SK-N-SH treated with all-trans-retinoic acid at 6 μM for 48 hours (cell line): ENCODE data around the gene GMPPB.

Experiments
- ATAC-seq: fragments of 200-7000 bp; cut with Tn5 transposase; 3 replicates; pipeline ENCODE4 v1.9.1; 2020; ENCODE audit warnings: mild to moderate bottlenecking, moderate library complexity
- BACH2 ChIP-seq: fragments of 250-450 bp; sonication (Bioruptor Pico); IDR thresholded peaks from 2 replicates; pipeline ENCODE4 v1.9.0; 2021; ENCODE audit warnings: mild to moderate bottlenecking, borderline replicate concordance
- CSDC2 ChIP-seq: fragments of 250-450 bp; sonication (Bioruptor Pico); IDR thresholded peaks from 2 replicates; pipeline ENCODE4 v1.5.0; 2020; ENCODE audit warnings: mild to moderate bottlenecking, moderate library complexity
- ESRRG ChIP-seq: fragments of 250-450 bp; sonication (Bioruptor Pico); IDR thresholded peaks from 2 replicates; pipeline ENCODE4 v1.6.1; 2021; ENCODE audit warnings: mild to moderate bottlenecking
- GLIS3 ChIP-seq: fragments of 250-450 bp; sonication (Bioruptor Pico); IDR thresholded peaks from 2 replicates; pipeline ENCODE4 v1.5.0; 2020; ENCODE audit warnings: mild to moderate bottlenecking, moderate library complexity
- ISL1 ChIP-seq: fragments of 250-450 bp; sonication (Bioruptor Pico); IDR thresholded peaks from 2 replicates; pipeline ENCODE4 v2.1.2; 2022; ENCODE audit warnings: mild to moderate bottlenecking, moderate library complexity
- OSR1 ChIP-seq: fragments of 250-450 bp; sonication (Bioruptor Pico); IDR thresholded peaks from 2 replicates; pipeline ENCODE4 v1.8.0; 2022; ENCODE audit warnings: moderate library complexity, mild to moderate bottlenecking, inconsistent platforms
- PATZ1 ChIP-seq: fragments of 250-450 bp; sonication (Bioruptor Pico); IDR thresholded peaks from 2 replicates; pipeline ENCODE4 v1.8.0; 2020; ENCODE audit warnings: mild to moderate bottlenecking, moderate library complexity, borderline replicate concordance
- PPARA ChIP-seq: fragments of 250-450 bp; sonication (Bioruptor Pico); IDR thresholded peaks from 2 replicates; pipeline ENCODE4 v1.5.0; 2020; ENCODE audit warnings: mild to moderate bottlenecking, borderline replicate concordance
- RARB ChIP-seq: fragments of 250-450 bp; sonication (Bioruptor Pico); IDR thresholded peaks from 2 replicates; pipeline ENCODE4 v1.8.0; 2021; ENCODE audit warnings: mild to moderate bottlenecking, moderate library complexity
- SNAI2 ChIP-seq: fragments of 250-450 bp; sonication (Bioruptor Pico); IDR thresholded peaks from 2 replicates; pipeline ENCODE4 v1.5.0; 2020; ENCODE audit warnings: mild to moderate bottlenecking, moderate library complexity
- TCF4 ChIP-seq: fragments of 250-450 bp; sonication (Bioruptor Pico); IDR thresholded peaks from 2 replicates; pipeline ENCODE4 v1.8.0; 2021; ENCODE audit warnings: mild to moderate bottlenecking, moderate library complexity, borderline replicate concordance
- TOX ChIP-seq: fragments of 250-450 bp; sonication (Bioruptor Pico); IDR thresholded peaks from 2 replicates; pipeline ENCODE4 v1.8.0; 2021; ENCODE audit warnings: mild to moderate bottlenecking, moderate library complexity, borderline replicate concordance
- ZC3H10 ChIP-seq: fragments of 250-450 bp; sonication (Bioruptor Pico); IDR thresholded peaks from 2 replicates; pipeline ENCODE4 v1.5.1; 2021; ENCODE audit warnings: mild to moderate bottlenecking, moderate library complexity
- ZFP3 ChIP-seq: fragments of 250-450 bp; sonication (Bioruptor Pico); IDR thresholded peaks from 2 replicates; pipeline ENCODE4 v1.5.0; 2020; ENCODE audit warnings: mild to moderate bottlenecking, moderate library complexity
- ZFP30 ChIP-seq: fragments of 450-650 bp; formaldehyde crosslinking; IDR thresholded peaks from 2 replicates; pipeline ENCODE4 v1.5.0; 2022; ENCODE audit warnings: mild to moderate bottlenecking, moderate library complexity
- ZNF565 ChIP-seq: fragments of 450-650 bp; formaldehyde crosslinking; conservative IDR thresholded peaks from 2 replicates; pipeline ENCODE4 v1.5.0; 2020; ENCODE audit warnings: low read depth, mild to moderate bottlenecking, moderate library complexity
- ZNF70 ChIP-seq: fragments of 450-650 bp; formaldehyde crosslinking; IDR thresholded peaks from 2 replicates; pipeline ENCODE4 v1.5.0; 2020; ENCODE audit warnings: mild to moderate bottlenecking, moderate library complexity
- TF ChIP-seq, protein P1 (sequence below): fragments of 250-450 bp; sonication (Bioruptor Pico); IDR thresholded peaks from 2 replicates; pipeline ENCODE4 v1.8.0; 2021; ENCODE audit warnings: low read depth, mild to moderate bottlenecking, moderate library complexity, borderline replicate concordance
- TF ChIP-seq, protein P2 (sequence below): fragments of 250-450 bp; sonication (Bioruptor Pico); IDR thresholded peaks from 2 replicates; pipeline ENCODE4 v1.5.1; 2020; ENCODE audit warnings: low read depth, mild to moderate bottlenecking, moderate library complexity
- TF ChIP-seq, protein P3 (sequence below): fragments of 250-450 bp; sonication (Bioruptor Pico); IDR thresholded peaks from 2 replicates; pipeline ENCODE4 v1.5.1; 2021; ENCODE audit warnings: mild to moderate bottlenecking, moderate library complexity

The GMPPB gene

DNA sequence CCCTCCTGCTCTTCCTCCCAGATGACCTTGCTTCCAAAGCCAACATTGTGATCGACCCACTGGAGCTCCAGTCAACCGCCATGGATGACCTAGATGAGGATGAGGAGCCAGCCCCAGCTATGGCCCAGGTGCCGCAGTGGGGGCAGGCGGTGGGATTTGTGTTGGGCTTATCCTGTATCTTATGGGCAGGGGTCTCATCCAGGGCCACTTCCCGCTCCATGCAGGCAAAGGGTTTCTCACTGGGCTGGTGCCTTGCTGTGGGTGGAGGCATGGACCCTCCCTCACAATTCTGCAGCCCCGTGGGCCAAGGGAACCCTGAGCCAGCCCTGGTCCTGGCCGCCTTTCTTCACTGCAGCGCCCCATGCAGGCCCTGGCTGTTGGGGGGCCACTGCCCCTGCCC, 19.1 kb downstream of the GMPPB start (continued):
- TF ChIP-seq ESRRG (CRISPR knock-in tag) (no peak), TOX (no peak), ISL1 (CRISPR knock-in tag) (no peak), GLIS3 (CRISPR knock-in tag) (no peak), ZFP30 (CRISPR knock-in tag) (no peak), ZC3H10 (CRISPR knock-in tag) (no peak), SNAI2 (CRISPR knock-in tag) (no peak), PATZ1 (CRISPR knock-in tag) (no peak), ZNF70 (no peak), ZNF565 (CRISPR knock-in tag) (no peak)

- ATAC-seq, result no peak
- TF ChIP-seq SNAI2 (CRISPR knock-in tag), result no peak
- TF ChIP-seq PPARA (CRISPR knock-in tag), result no peak
Measured at GRCh38 chr3:49703956-49704355, 19.8 kb downstream of the GMPPB start.

DNA sequence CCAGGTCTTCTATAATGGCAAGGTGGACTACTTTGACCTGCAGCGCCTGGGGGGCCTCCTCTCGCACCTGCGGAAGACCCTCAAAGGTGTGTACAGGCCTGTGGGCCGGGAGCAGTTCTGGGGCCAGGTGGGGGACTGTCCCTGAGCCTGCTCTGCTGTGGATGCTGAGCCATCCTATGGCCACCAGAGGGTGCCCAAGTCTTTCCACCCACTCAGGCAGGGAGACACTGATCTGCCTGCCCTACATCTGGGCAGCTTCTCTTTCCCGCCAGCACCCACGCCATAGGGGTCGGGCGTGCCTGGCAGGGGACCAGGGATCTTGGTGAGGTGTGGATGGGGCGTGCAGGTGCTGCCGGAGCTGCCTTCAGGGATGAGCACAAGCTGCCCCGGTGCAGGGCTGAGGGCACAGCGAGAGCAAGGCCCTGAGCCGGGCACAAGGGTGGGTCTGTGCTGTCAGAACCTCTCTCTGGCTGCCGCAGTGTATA, 20.3 kb downstream of the GMPPB start:
- ATAC-seq, result peak; percentile 92
- no peak for TF ChIP-seq PATZ1 (CRISPR knock-in tag)
- TF ChIP-seq ZFP30 (CRISPR knock-in tag), result no peak

GRCh38 chr3:49702672-49703071, 21.1 kb downstream of the GMPPB start:
- TF ChIP-seq ZFP30 (CRISPR knock-in tag), result no peak
- TF ChIP-seq ZNF565 (CRISPR knock-in tag), result no peak
- no peak for TF ChIP-seq ZFP3 (CRISPR knock-in tag)
- TF ChIP-seq RARB (CRISPR knock-in tag), result no peak
- TF ChIP-seq, protein P1, sequence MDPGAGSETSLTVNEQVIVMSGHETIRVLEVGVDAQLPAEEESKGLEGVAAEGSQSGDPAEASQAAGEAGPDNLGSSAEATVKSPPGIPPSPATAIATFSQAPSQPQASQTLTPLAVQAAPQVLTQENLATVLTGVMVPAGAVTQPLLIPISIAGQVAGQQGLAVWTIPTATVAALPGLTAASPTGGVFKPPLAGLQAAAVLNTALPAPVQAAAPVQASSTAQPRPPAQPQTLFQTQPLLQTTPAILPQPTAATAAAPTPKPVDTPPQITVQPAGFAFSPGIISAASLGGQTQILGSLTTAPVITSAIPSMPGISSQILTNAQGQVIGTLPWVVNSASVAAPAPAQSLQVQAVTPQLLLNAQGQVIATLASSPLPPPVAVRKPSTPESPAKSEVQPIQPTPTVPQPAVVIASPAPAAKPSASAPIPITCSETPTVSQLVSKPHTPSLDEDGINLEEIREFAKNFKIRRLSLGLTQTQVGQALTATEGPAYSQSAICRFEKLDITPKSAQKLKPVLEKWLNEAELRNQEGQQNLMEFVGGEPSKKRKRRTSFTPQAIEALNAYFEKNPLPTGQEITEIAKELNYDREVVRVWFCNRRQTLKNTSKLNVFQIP (CRISPR knock-in tag), result no peak
- no peak for TF ChIP-seq PPARA (CRISPR knock-in tag)
- TF ChIP-seq SNAI2 (CRISPR knock-in tag), result no peak
- TF ChIP-seq OSR1 (CRISPR knock-in tag), result no peak
- no peak for TF ChIP-seq BACH2 (CRISPR knock-in tag)
- TF ChIP-seq, protein P2, sequence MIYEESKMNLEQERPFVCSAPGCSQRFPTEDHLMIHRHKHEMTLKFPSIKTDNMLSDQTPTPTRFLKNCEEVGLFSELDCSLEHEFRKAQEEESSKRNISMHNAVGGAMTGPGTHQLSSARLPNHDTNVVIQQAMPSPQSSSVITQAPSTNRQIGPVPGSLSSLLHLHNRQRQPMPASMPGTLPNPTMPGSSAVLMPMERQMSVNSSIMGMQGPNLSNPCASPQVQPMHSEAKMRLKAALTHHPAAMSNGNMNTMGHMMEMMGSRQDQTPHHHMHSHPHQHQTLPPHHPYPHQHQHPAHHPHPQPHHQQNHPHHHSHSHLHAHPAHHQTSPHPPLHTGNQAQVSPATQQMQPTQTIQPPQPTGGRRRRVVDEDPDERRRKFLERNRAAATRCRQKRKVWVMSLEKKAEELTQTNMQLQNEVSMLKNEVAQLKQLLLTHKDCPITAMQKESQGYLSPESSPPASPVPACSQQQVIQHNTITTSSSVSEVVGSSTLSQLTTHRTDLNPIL (CRISPR knock-in tag), result no peak
- TF ChIP-seq CSDC2 (CRISPR knock-in tag), result no peak
- TF ChIP-seq, all 23 proteins: peak for 0
- no peak for ATAC-seq

DNA sequence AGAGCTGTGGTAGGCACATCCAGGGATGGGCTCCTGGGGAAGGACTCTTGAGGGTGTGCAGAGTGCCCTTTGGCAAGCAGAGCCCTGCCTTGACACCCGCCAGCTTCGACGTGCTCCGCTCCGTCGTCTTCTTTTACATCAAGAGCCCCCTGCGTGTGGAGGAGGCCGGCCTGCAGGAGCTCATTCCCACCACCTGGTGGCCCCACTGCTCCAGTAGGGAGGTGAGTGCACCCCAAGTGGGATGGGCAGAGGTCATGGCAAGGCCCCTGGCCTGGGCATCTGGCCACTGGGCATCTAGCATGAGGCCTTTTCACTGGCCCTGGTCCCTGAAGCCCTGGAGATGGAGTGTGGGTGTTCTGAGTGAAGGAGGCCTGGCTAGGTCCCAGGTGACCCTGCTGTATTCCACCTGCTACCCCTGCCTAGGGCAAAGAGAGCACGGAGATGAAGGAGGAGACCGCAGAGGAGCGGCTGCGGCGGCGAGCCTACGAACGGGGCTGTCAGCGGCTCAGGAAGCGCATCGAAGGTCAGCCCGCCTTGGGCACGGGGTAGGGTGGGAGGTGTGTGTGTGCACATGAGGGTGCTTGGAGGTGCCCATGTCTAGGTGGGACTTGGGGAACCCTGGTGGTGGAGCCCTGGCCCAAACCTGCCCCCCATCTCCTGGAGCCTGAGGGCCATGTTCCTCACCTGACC, 22.2 kb downstream of the GMPPB start:
- peak; percentile 47 for ATAC-seq

More for the DNA sequence above, 22.2 kb downstream of the GMPPB start:
- no peak for TF ChIP-seq TCF4
- TF ChIP-seq, protein P3, sequence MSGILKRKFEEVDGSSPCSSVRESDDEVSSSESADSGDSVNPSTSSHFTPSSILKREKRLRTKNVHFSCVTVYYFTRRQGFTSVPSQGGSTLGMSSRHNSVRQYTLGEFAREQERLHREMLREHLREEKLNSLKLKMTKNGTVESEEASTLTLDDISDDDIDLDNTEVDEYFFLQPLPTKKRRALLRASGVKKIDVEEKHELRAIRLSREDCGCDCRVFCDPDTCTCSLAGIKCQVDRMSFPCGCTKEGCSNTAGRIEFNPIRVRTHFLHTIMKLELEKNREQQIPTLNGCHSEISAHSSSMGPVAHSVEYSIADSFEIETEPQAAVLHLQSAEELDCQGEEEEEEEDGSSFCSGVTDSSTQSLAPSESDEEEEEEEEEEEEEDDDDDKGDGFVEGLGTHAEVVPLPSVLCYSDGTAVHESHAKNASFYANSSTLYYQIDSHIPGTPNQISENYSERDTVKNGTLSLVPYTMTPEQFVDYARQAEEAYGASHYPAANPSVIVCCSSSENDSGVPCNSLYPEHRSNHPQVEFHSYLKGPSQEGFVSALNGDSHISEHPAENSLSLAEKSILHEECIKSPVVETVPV, result no peak
- TF ChIP-seq, protein P2 (CRISPR knock-in tag), result no peak
- no peak for TF ChIP-seq ISL1 (CRISPR knock-in tag)
- TF ChIP-seq ZNF70, result no peak
- no peak for TF ChIP-seq TOX
- TF ChIP-seq OSR1 (CRISPR knock-in tag), result no peak
- no peak for TF ChIP-seq ZFP30 (CRISPR knock-in tag)
